HepG2 (cell line): Measurements from ENCODE around the gene TTYH1. TPM values are rescaled to one million over a fixed set of nuclear protein-coding genes. Genes with fewer than 3 reads are reported as not detected.

Experiments
- ATAC-seq: fragments of 200-7000 bp; cut with Tn5 transposase; 3 replicates; pipeline ENCODE4 v1.9.1; 2020; ENCODE audit warnings: mild to moderate bottlenecking, moderate library complexity
- BruUV-seq: library from RNA; stranded (reverse); fragments of 400-500 nt; replicated peaks from 2 replicates; lab custom pipeline; 2021; lab: Mats Ljungman, UMichigan
- CTCF ChIA-PET: fragments of 300-600 bp; formaldehyde crosslinking; extraction: SDS; loops from one replicate; lab custom pipeline; 2021; ENCODE audit warnings: low total read pairs, inconsistent platforms, low intra/inter-chr PET ratio; lab: Yijun Ruan, JAX
- POLR2A ChIA-PET: fragments of 350-600 bp; sonication (Branson Sonifier 250); formaldehyde crosslinking; loops from one replicate; lab custom pipeline; 2020; ENCODE audit warnings: antibody characterized with exemption, inconsistent platforms; lab: Yijun Ruan, JAX
- DNase-seq: peaks from one replicate; pipeline ENCODE4 v3.0.0-alpha.2; 2015; ENCODE audit warnings: low spot score
- FAIRE-seq: peaks from 3 replicates; lab custom pipeline; 2011; peaks lifted over from hg19 to GRCh38; lab: Jason Lieb, UNC
- H2AFZ ChIP-seq: one replicate; pipeline ENCODE4 v1.6.1; 2011; ENCODE audit warnings: low read length, inconsistent platforms
- H3K27ac ChIP-seq: fragments of 300-600 bp; 3 replicates; pipeline ENCODE4 v1.8.0; 2011; ENCODE audit warnings: mixed run types, mild to moderate bottlenecking, mixed read lengths, low read length, inconsistent platforms; ENCODE audit not compliant: insufficient read depth; ENCODE audit errors: extremely low read length
- H3K27me3 ChIP-seq, 2 experiments: fragments of 200-600 bp in 1 of 2; 2 replicates in 1 of 2; 3 replicates in 1 of 2; pipeline versions ENCODE4 v1.6.0 to v1.8.0; 2011; ENCODE audit warnings: low read length in 2 of 2, mild to moderate bottlenecking in 2 of 2, moderate library complexity in 2 of 2, inconsistent platforms in 1 of 2; ENCODE audit not compliant: insufficient read depth in 2 of 2, control insufficient read depth in 1 of 2
- H3K36me3 ChIP-seq, 2 experiments: fragments of 200-600 bp in 1 of 2; replicated peaks in 1 of 2; 2 replicates in 1 of 2; 3 replicates in 1 of 2; pipeline versions ENCODE4 v1.5.1 to v1.8.0; 2011; ENCODE audit warnings: low read length in 2 of 2, inconsistent platforms in 1 of 2; ENCODE audit not compliant: insufficient read depth in 2 of 2, control insufficient read depth in 1 of 2
- H3K4me1 ChIP-seq: 2 replicates; pipeline ENCODE4 v1.5.1; 2012; ENCODE audit warnings: low read length, inconsistent platforms; ENCODE audit not compliant: insufficient read depth
- H3K4me2 ChIP-seq: 2 replicates; pipeline ENCODE4 v1.6.0; 2011; ENCODE audit warnings: low read depth, low read length, inconsistent platforms
- H3K4me3 ChIP-seq, 3 experiments: fragments of 200-600 bp in 1 of 3; sonication (generic), shearing (Covaris generic) in 1 of 3; replicated peaks in 1 of 3; 2 replicates each; pipeline ENCODE4 v1.5.1; 2011 to 2016; ENCODE audit warnings: low read length in 3 of 3, inconsistent platforms in 2 of 3, low read depth in 2 of 3, mild to moderate bottlenecking in 2 of 3, control low read depth in 1 of 3, mixed read lengths in 1 of 3; ENCODE audit not compliant: insufficient read depth in 1 of 3
- H3K79me2 ChIP-seq: one replicate; pipeline ENCODE4 v1.6.1; 2011; ENCODE audit warnings: low read length, inconsistent platforms; ENCODE audit not compliant: insufficient read depth
- H3K9ac ChIP-seq: 2 replicates; pipeline ENCODE4 v1.6.0; 2011; ENCODE audit warnings: mild to moderate bottlenecking, low read depth, low read length, inconsistent platforms; ENCODE audit not compliant: insufficient read depth
- H3K9me3 ChIP-seq: 2 replicates; pipeline ENCODE4 v1.5.1; 2012; ENCODE audit warnings: mild to moderate bottlenecking, low read length
- H4K20me1 ChIP-seq: 2 replicates; pipeline ENCODE4 v1.6.0; 2011; ENCODE audit warnings: inconsistent platforms, mild to moderate bottlenecking, low read length, moderate library complexity; ENCODE audit not compliant: insufficient read depth
- HNRNPL ChIP-seq: fragments of 200-400 bp; formaldehyde crosslinking; IDR thresholded peaks from 2 replicates; pipeline ENCODE4 v1.6.1; 2017; ENCODE audit warnings: mild to moderate bottlenecking, low read depth, low read length
- NONO ChIP-seq, 2 experiments: fragments of 450-650 bp in 1 of 2; sonication (generic) in 1 of 2; formaldehyde crosslinking in 1 of 2; IDR thresholded peaks in 1 of 2; conservative IDR thresholded peaks in 1 of 2; 2 replicates each; pipeline versions ENCODE4 v1.6.1 to v1.8.0; 2017 to 2022; ENCODE audit warnings: mild to moderate bottlenecking in 1 of 2, missing genetic modification reagents in 1 of 2, moderate library complexity in 1 of 2
- SUZ12 ChIP-seq: fragments of 150-350 bp; IDR thresholded peaks from 2 replicates; pipeline ENCODE4 v1.6.1; 2014; ENCODE audit warnings: low read depth, low read length
- ZNF207 ChIP-seq: fragments of 450-650 bp; IDR thresholded peaks from 2 replicates; pipeline ENCODE4 v1.6.1; 2016; ENCODE audit warnings: antibody characterized with exemption, borderline replicate concordance
- ZNF768 ChIP-seq: sonication (generic); formaldehyde crosslinking; IDR thresholded peaks from 2 replicates; pipeline ENCODE4 v1.4.0; 2020; ENCODE audit warnings: missing genetic modification reagents
- WGBS: methylation state at CpG from one replicate; pipeline ENCODE4 v1.1.6; 2017; ENCODE audit warnings: low lambda C conversion rate; 5-methylcytosine and 5-hydroxymethylcytosine counted together
- in situ Hi-C: cut with HindIII; loops from 2 replicates; pipeline ENCODE4 v1.10.0; 2017; ENCODE audit warnings: low pct_unique_long_range_greater_than_20kb; ENCODE audit not compliant: extremely low pct_ligation_motif_present
- intact Hi-C: fragments of 100-400 bp; cut with micrococcal nuclease; formaldehyde crosslinking; loops from one replicate; pipeline ENCODE4 v1.10.0; 2022; ENCODE audit not compliant: unreplicated experiment
- polyA plus RNA-seq, 8 experiments: library from polyadenylated mRNA; depleted of rRNA in 3 of 8; stranded (reverse) in 7 of 8; unstranded in 1 of 8; fragments of >200 nt; fragmentation: Illumina TruSeq in 4 of 8; extraction: Trizol in 4 of 8; gene quantifications; 2 replicates each; pipeline versions ENCODE4 v1.2.1 to v1.2.3, GENCODE V29; 2011 to 2016; ENCODE audit warnings: low read depth in 4 of 8, missing spikeins in 1 of 8, mixed read lengths in 1 of 8; ENCODE audit not compliant: insufficient read depth in 1 of 8
- total RNA-seq, 5 experiments: library from RNA; depleted of rRNA; stranded (reverse); fragments of >200 nt; fragmentation: Illumina TruSeq; extraction: Trizol; gene quantifications; 2 replicates each; pipeline ENCODE4 v1.2.3, GENCODE V29; 2016; ENCODE audit warnings: low read depth in 1 of 5
- TF ChIP-seq, protein P1 (sequence below): sonication (generic); formaldehyde crosslinking; IDR thresholded peaks from 2 replicates; pipeline ENCODE4 v1.5.1; 2020; ENCODE audit warnings: mild to moderate bottlenecking, missing genetic modification reagents, moderate library complexity
- TF ChIP-seq, protein P2 (sequence below): sonication (generic); formaldehyde crosslinking; IDR thresholded peaks from 2 replicates; pipeline ENCODE4 v1.8.0; 2022; ENCODE audit warnings: missing genetic modification reagents, mild to moderate bottlenecking, borderline replicate concordance
- TF ChIP-seq, protein P3 (sequence below): IDR thresholded peaks from 2 replicates; pipeline ENCODE4 v1.6.1; 2012; ENCODE audit warnings: inconsistent platforms

TTYH1 gene
- total and polyA plus RNA-seq, 2 of the 13 experiments (the other 11 are each of a cell fraction or from before 2014, with no cell fraction given): 6.9 to 19.9 TPM

DNA sequence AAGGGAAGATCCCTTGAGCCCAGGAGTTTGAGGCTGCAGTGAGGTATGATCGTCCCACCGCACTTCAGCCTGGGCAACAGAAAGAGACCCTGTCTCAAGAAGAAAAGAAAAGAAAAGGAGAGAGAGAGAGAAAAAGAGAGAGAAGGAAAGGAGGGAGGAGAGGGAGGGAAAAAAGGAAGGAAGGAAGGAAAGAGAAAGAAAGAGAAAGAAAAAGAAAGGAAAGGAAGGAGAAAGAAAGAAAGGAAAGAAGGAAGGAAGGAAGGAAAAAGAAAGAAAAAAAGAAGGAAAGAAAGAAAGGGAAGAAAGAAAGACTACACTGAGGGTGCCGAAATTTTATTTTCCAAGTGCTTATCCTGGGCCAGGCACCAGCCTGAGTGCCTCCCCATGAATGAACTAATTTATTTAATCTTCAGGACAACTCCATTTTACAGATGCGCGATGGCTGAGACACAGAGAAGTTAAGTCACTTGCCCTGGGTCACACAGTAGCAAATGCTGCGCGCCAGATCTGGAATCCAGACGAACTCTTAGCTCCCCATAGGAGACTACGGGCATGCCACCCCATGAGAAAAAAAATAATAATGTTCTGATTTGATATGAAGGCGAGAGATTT is 55.1 kb downstream of the TTYH1 start:
- Histone ChIP-seq H3K4me1 (peaks cover 11% of the 10 kb centered on the region; the same call in 1 of the 2 replicates), H3K4me3 (peak overlapping the region in 1 of 3 experiments; percentile 59; a peak in 1 of 6 replicates), H3K9ac (peak overlapping the region; percentile 40; the same call in 1 of the 2 replicates), H4K20me1 (no peaks in the 10 kb centered on the region), H3K27ac (no peak overlapping the region), H2AFZ (no peak overlapping the region), H3K4me2 (peak overlapping the region; percentile 61), H3K27me3 (no peaks in the 10 kb centered on the region; a peak in 1 of 5 replicates), H3K9me3 (no peaks in the 10 kb centered on the region), H3K36me3 (no peaks in the 10 kb centered on the region), H3K79me2 (no peaks in the 10 kb centered on the region)
- CTCF ChIA-PET: no interaction called here
- ATAC-seq (no peak), DNase-seq (no peak), FAIRE-seq (no peak)
- POLR2A ChIA-PET: interaction anchor here (1.3 kb wide), 1 partner anchor 22 kb away, joined by 6 read pairs; the partner anchor contains the start of gene LENG8
- WGBS: 84% methylated on average over 10 of the region's 10 CpGs
- TF ChIP-seq ZNF768 (peak; percentile 55; the same call in 1 of the 2 replicates), NONO (IDR thresholded peaks at IDR 0.05) (no peak), NONO (CRISPR knock-in tag; conservative IDR thresholded peaks at IDR 0.05) (no peak)
- TSS peak; percentile 94 for BruUV-seq
- in situ Hi-C loops: loop anchor here (10.0 kb wide), 1 partner anchor 204 kb away; no protein-coding TSS in a partner anchor
- intact Hi-C loops: no loop called here

DNA sequence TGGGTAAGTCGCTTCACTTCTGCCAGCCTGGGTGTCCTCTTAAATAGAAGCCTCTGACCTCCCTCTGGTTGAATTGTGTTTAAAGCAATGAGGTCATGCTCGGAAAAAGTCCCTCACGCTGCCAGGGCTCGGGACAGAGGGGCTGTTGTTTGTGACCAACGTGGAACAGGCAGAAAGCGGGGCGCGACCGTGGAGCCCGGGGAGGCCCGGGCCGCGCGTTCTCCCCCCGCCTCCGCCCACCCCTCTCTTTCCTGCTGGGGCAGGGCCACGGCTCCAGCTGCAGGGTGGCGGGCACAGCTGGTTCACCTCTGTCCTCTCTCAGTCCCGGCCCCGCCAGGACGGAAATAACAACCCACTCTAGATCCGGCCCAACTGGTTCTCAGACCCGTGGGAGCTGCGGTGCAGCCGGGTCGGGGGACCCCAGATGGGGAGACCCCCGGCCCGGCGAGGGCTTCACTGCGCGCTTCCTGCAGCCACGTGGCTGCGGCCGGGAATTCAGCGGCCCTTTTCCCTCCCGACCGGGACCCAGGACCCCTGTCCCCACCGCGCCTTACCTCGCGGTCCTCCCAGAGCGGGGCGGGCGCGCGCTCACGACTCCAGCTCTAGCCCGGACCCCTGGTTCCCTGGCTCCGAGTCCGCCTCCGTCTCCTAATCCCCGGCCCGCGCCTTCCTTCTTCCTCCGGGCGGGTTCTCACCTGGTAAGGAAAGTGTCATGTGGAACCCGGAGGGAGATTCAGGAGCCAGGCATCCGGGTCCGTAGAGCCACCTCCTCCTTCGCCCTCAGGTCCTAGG is 55.9 kb downstream of the TTYH1 start:
- Histone ChIP-seq H3K27ac (no peak overlapping the region), H3K79me2 (no peaks in the 10 kb centered on the region), H2AFZ (no peak overlapping the region), H3K9ac (peak overlapping the region; percentile 40; the same call in 1 of the 2 replicates), H3K27me3 (no peaks in the 10 kb centered on the region; a peak in 1 of 5 replicates), H4K20me1 (no peaks in the 10 kb centered on the region), H3K36me3 (no peaks in the 10 kb centered on the region), H3K4me1 (peaks cover 19% of the 10 kb centered on the region), H3K9me3 (no peaks in the 10 kb centered on the region), H3K4me3 (peak overlapping the region; percentile 25 to 59 (median 39); a peak in 4 of 6 replicates), H3K4me2 (peak overlapping the region; percentile 61)
- peak; percentile 36 for ATAC-seq
- ChIA-PET POLR2A (no interaction called here), CTCF (no interaction called here)
- 55% methylated on average over 18 of the region's 60 CpGs for WGBS
- DNase-seq: no peak
- no peak for FAIRE-seq
- in situ Hi-C loops: loop anchor here (10.0 kb wide), 1 partner anchor 204 kb away; no protein-coding TSS in a partner anchor
- no TSS peak for BruUV-seq
- intact Hi-C loops: no loop called here
- TF ChIP-seq, protein P1, sequence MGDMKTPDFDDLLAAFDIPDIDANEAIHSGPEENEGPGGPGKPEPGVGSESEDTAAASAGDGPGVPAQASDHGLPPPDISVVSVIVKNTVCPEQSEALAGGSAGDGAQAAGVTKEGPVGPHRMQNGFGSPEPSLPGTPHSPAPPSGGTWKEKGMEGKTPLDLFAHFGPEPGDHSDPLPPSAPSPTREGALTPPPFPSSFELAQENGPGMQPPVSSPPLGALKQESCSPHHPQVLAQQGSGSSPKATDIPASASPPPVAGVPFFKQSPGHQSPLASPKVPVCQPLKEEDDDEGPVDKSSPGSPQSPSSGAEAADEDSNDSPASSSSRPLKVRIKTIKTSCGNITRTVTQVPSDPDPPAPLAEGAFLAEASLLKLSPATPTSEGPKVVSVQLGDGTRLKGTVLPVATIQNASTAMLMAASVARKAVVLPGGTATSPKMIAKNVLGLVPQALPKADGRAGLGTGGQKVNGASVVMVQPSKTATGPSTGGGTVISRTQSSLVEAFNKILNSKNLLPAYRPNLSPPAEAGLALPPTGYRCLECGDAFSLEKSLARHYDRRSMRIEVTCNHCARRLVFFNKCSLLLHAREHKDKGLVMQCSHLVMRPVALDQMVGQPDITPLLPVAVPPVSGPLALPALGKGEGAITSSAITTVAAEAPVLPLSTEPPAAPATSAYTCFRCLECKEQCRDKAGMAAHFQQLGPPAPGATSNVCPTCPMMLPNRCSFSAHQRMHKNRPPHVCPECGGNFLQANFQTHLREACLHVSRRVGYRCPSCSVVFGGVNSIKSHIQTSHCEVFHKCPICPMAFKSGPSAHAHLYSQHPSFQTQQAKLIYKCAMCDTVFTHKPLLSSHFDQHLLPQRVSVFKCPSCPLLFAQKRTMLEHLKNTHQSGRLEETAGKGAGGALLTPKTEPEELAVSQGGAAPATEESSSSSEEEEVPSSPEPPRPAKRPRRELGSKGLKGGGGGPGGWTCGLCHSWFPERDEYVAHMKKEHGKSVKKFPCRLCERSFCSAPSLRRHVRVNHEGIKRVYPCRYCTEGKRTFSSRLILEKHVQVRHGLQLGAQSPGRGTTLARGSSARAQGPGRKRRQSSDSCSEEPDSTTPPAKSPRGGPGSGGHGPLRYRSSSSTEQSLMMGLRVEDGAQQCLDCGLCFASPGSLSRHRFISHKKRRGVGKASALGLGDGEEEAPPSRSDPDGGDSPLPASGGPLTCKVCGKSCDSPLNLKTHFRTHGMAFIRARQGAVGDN: peak; percentile 53
- TF ChIP-seq HNRNPL (0 out of 2 replicates have a peak, but pooled peaks have one; percentile 34), SUZ12 (no peak), ZNF207 (no peak)
- TF ChIP-seq, protein P2, sequence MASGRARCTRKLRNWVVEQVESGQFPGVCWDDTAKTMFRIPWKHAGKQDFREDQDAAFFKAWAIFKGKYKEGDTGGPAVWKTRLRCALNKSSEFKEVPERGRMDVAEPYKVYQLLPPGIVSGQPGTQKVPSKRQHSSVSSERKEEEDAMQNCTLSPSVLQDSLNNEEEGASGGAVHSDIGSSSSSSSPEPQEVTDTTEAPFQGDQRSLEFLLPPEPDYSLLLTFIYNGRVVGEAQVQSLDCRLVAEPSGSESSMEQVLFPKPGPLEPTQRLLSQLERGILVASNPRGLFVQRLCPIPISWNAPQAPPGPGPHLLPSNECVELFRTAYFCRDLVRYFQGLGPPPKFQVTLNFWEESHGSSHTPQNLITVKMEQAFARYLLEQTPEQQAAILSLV (CRISPR knock-in tag): 0 out of 2 replicates have a peak, but pooled peaks have one; percentile 30
- TF ChIP-seq, protein P3, sequence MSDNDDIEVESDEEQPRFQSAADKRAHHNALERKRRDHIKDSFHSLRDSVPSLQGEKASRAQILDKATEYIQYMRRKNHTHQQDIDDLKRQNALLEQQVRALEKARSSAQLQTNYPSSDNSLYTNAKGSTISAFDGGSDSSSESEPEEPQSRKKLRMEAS: peak; percentile 51
